Spleen (tissue), 11 donors: ENCODE results near the gene PSMA7. TPM values are rescaled to one million over a fixed set of nuclear protein-coding genes. Genes with fewer than 3 reads are reported as not detected.

Experiments
- DNase-seq: peaks from one replicate; pipeline ENCODE4 v3.0.0-alpha.2; 2020
- H3K27ac ChIP-seq, 8 donors: fragments of 200-600 bp; sonication (generic) in 7 of 8; 1 replicate in 4 of 8; 2 replicates in 4 of 8; pipeline versions ENCODE4 v1.5.0 to v1.8.0; 2016 to 2021; ENCODE audit warnings: inconsistent platforms in 4 of 8, mild to moderate bottlenecking in 4 of 8, moderate library complexity in 1 of 8
- H3K27me3 ChIP-seq, 7 donors: fragments of 200-600 bp; sonication (generic) in 6 of 7; replicated peaks in 1 of 7; 1 replicate in 4 of 7; 2 replicates in 3 of 7; pipeline versions ENCODE4 v1.5.0 to v1.8.0; 2016 to 2021; ENCODE audit warnings: inconsistent platforms in 3 of 7, mild to moderate bottlenecking in 1 of 7
- H3K36me3 ChIP-seq, 6 donors: fragments of 200-600 bp; sonication (generic) in 5 of 6; 1 replicate in 4 of 6; 2 replicates in 2 of 6; pipeline versions ENCODE4 v1.5.0 to v1.8.0; 2016 to 2021; ENCODE audit warnings: inconsistent platforms in 2 of 6
- H3K4me1 ChIP-seq, 6 donors: fragments of 200-600 bp; sonication (generic) in 5 of 6; 1 replicate in 3 of 6; 2 replicates in 3 of 6; pipeline versions ENCODE4 v1.5.0 to v1.8.0; 2016 to 2021; ENCODE audit warnings: inconsistent platforms in 3 of 6
- H3K4me3 ChIP-seq, 8 donors: fragments of 200-600 bp; sonication (generic) in 7 of 8; 1 replicate in 4 of 8; 2 replicates in 4 of 8; pipeline versions ENCODE4 v1.5.0 to v1.8.0; 2016 to 2021; ENCODE audit warnings: inconsistent platforms in 4 of 8, mild to moderate bottlenecking in 4 of 8, moderate library complexity in 2 of 8
- H3K9me3 ChIP-seq, 8 donors: fragments of 200-600 bp; sonication (generic) in 7 of 8; 1 replicate in 4 of 8; 2 replicates in 4 of 8; pipeline versions ENCODE4 v1.5.0 to v1.8.0; 2016 to 2021; ENCODE audit warnings: inconsistent platforms in 4 of 8
- POLR2A ChIP-seq, 3 donors: fragments of 450-650 bp; IDR thresholded peaks; one replicate each; pipeline ENCODE4 v1.5.1; 2017; ENCODE audit warnings: antibody characterized with exemption in 3 of 3, mild to moderate bottlenecking in 1 of 3
- POLR2AphosphoS5 ChIP-seq, 3 donors: sonication (generic); formaldehyde crosslinking; IDR thresholded peaks; one replicate each; pipeline ENCODE4 v1.5.1; 2017; ENCODE audit warnings: antibody characterized with exemption in 3 of 3
- WGBS, 5 donors: extraction: QIAGEN DNeasy Blood & Tissue Kit in 3 of 5; methylation state at CpG; one replicate each; pipeline versions ENCODE4 v1.1.5 to v1.1.7; 2013 to 2018; 5-methylcytosine and 5-hydroxymethylcytosine counted together
- intact Hi-C: fragments of 100-400 bp; cut with DNase I; formaldehyde crosslinking; loops from one replicate; pipeline ENCODE4 v1.15.0; 2023; ENCODE audit warnings: low total_unique reads
- polyA plus RNA-seq, 3 donors: library from polyadenylated mRNA; stranded (reverse); fragments of 200-250 nt; gene quantifications; one replicate each; pipeline ENCODE4 v1.2.1, GENCODE V29; 2013
- total RNA-seq, 7 donors: library from RNA; depleted of rRNA in 3 of 7; stranded (reverse); fragments of >200 nt in 3 of 7; fragmentation: NEBNext Ultra II Directional in 4 of 7; extraction: Animal tissue kit (Norgen Biotek cat#: 25700) in 4 of 7; gene quantifications; one replicate each; pipeline versions ENCODE4 v1.1.0 to v1.2.1, GENCODE V29; 2016 to 2021
- TF ChIP-seq, protein P1 (sequence below), 11 experiments: fragments of 200-600 bp in 7 of 11; fragments of 450-650 bp in 4 of 11; sonication (generic) in 4 of 11; IDR thresholded peaks in 8 of 11; conservative IDR thresholded peaks in 3 of 11; 1 replicate in 7 of 11; 2 replicates in 4 of 11; pipeline versions ENCODE4 v1.4.0 to v1.8.0; 2016 to 2021; ENCODE audit warnings: antibody characterized with exemption in 11 of 11, inconsistent platforms in 4 of 11, mild to moderate bottlenecking in 1 of 11
- donor health status: healthy with polysubstance abuse.
- donor health status: DM: no; HTN: no; CAD: no; lungs with moderate emphysema.
- donor health status: DM: no; HTN: no; CAD: no.
- donor health status: Bipolar disorder and iron deficiency.
- donor health status: healthy.
- donor health status: DM: no; HTN: no; CAD: no.
- donor health status: DM: yes; HTN: yes; CAD: no.

Gene PSMA7
- total and polyA plus RNA-seq, 10 donors = 157 to 281 (median 184) TPM

DNA sequence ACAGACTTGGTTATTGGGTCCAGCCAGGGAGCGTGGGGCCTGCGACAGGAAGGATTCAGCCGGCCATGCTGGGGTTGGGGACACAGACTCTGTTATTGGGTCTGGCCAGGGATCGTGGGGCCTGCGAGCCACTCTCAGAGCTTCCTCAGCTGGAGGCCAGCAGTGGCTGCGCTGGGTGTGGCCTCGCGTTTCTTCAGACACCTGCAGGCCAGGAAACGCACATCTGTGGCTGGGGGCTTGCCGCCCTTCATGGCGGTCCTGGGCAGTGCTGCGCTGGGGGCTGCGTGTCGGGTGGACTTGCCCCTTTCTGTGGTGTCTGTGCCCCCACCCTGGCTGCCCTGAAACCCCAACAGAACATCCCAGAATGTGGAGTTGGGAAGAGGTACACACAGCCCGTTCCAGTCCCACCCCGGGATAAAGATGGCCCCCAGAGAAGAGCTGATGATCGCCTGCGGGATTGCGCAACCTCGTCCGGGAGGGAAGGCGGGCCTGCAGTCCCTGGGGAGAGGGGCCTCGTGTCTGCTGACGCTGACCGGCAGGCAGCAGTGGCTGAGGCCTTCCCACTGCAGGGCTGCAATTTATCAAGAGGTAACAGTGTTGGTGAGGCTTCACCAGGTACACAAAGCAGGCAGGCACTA lies 22.7 kb upstream of the PSMA7 start:
- WGBS, 5 donors = 86 to 92% (median 89%) methylated on average over 12 to 25 of the region's 25 CpGs
- Histone ChIP-seq H3K4me1 (peaks cover 0 to 4% (median 0%) of the 10 kb centered on the region in 6 donors), H3K9me3 (no peaks in the 10 kb centered on the region), H3K27me3 (no peaks in the 10 kb centered on the region), H3K36me3 (peaks cover 0 to 96% (median 70%) of the 10 kb centered on the region in 6 donors), H3K27ac (no peak overlapping the region), H3K4me3 (no peak overlapping the region)
- peak; percentile 48 for DNase-seq
- TF ChIP-seq, protein P1, sequence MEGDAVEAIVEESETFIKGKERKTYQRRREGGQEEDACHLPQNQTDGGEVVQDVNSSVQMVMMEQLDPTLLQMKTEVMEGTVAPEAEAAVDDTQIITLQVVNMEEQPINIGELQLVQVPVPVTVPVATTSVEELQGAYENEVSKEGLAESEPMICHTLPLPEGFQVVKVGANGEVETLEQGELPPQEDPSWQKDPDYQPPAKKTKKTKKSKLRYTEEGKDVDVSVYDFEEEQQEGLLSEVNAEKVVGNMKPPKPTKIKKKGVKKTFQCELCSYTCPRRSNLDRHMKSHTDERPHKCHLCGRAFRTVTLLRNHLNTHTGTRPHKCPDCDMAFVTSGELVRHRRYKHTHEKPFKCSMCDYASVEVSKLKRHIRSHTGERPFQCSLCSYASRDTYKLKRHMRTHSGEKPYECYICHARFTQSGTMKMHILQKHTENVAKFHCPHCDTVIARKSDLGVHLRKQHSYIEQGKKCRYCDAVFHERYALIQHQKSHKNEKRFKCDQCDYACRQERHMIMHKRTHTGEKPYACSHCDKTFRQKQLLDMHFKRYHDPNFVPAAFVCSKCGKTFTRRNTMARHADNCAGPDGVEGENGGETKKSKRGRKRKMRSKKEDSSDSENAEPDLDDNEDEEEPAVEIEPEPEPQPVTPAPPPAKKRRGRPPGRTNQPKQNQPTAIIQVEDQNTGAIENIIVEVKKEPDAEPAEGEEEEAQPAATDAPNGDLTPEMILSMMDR (IDR thresholded peaks at IDR 0.05 in 8 of 11, conservative IDR thresholded peaks at IDR 0.05 in 3 of 11) = no peak
- TF ChIP-seq POLR2AphosphoS5 (IDR thresholded peaks at IDR 0.05) = no peak
- no peak for TF ChIP-seq POLR2A (IDR thresholded peaks at IDR 0.05)
- intact Hi-C loops = no loop called here

DNA sequence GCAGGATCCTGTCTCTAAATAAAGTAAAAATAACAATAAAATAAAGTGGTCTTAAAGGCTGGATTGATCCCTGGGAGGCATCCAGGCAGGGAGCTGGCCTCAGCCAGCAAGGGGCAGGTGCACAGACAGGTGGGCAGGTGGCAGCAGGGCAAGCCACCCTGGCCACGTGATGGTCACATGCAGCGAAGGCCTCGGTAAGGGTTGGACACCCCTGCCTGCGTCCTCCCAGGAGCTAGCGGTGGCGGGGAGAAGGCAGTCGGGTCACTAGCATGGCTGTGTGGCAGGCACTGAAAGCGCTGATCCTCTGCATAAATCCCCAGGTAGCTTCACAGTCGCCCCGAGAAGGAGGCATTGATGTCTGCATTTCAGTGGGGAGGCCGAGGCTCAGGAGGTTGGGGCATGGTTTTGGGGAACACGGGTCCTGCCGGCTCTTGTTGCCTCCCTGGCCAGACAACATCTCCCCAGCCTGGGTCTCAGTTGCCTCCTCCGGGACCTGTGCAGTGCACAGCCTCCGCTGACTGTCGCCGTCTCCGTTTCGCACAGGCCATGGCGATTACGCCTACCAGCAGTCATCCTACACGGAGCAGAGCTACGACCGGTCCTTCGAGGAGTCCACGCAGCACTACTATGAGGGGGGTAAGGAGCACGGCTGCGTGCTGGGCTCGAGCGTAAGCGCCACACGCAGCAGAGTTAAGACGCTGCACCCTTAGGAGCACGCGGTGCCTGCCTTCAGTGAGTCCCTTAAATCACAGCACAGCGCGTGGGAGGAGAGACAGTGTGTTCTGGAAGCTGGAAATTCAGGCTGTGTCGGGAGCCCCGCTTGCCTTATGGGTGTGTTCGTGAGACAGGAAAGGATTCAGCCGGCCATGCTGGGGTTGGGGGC lies 21.9 kb upstream of the PSMA7 start:
- H3K36me3 ChIP-seq = peaks cover 0 to 99% (median 75%) of the 10 kb centered on the region in 6 donors
- peak; percentile 65 for DNase-seq
- H3K4me1 ChIP-seq = peaks cover 0 to 4% (median 0%) of the 10 kb centered on the region in 6 donors
- no peaks in the 10 kb centered on the region for H3K9me3 ChIP-seq
- TF ChIP-seq POLR2AphosphoS5 (IDR thresholded peaks at IDR 0.05) (no peak), POLR2A (IDR thresholded peaks at IDR 0.05) (no peak)
- TF ChIP-seq, protein P1 (IDR thresholded peaks at IDR 0.05 in 8 of 11, conservative IDR thresholded peaks at IDR 0.05 in 3 of 11) = no peak
- 96 to 98% (median 98%) methylated on average over 36 to 41 of the region's 41 CpGs for WGBS, 5 donors
- intact Hi-C loops = no loop called here
- H3K27me3 ChIP-seq = no peaks in the 10 kb centered on the region
- no peak overlapping the region for H3K4me3 ChIP-seq
- H3K27ac ChIP-seq = no peak overlapping the region

DNA sequence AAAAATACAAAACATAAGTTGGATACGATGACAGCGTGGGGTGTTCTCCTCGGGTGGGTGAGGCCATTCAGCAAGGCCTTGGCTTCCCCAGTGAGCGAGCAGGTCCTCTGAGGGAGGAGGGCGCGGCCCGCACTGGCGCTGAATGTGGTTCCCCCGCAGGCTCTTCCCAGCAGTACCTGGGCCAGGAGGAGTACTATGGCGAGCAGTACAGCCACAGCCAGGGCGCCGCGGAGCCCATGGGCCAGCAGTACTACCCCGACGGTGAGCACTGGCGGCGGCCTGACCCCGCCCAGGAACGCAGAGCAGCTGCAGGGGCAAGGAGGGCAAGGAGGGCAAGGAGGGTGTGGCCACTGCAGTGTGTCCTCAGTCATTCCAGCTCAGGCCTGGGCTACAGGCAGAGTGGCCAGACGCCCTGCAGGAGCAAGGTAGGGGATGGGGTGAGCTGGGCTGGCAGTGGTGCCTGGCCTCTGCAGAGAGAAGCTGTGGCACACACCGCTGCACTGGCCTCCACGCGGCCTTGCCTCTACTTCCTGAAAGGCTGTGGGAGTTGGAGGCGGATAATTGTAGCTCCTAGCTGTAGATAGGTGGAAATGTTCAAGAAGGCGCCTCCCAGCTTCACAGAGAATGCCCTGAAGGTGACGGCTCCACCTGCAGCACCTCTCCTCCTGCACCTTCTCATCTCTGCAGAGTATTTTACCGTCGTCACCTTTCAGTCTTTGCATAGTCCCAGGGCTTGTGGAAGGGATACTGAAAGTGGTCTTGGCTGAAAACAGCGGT lies 21.0 kb upstream of the PSMA7 start:
- intact Hi-C loops = no loop called here
- peak; percentile 50 for DNase-seq
- Histone ChIP-seq H3K9me3 (no peaks in the 10 kb centered on the region), H3K36me3 (peaks cover 0 to 97% (median 75%) of the 10 kb centered on the region in 6 donors), H3K4me3 (no peak overlapping the region), H3K27ac (no peak overlapping the region), H3K4me1 (peaks cover 0 to 4% (median 0%) of the 10 kb centered on the region in 6 donors), H3K27me3 (no peaks in the 10 kb centered on the region)
- 87 to 94% (median 92%) methylated on average over 20 to 29 of the region's 29 CpGs for WGBS, 5 donors
- TF ChIP-seq POLR2AphosphoS5 (IDR thresholded peaks at IDR 0.05) (peak in 1 of 3 donors; percentile 7), POLR2A (IDR thresholded peaks at IDR 0.05) (no peak)
- TF ChIP-seq, protein P1 (IDR thresholded peaks at IDR 0.05 in 8 of 11, conservative IDR thresholded peaks at IDR 0.05 in 3 of 11) = no peak
